H1 (cell line): ENCODE data around the gene PDZD2. TPM values are rescaled to one million over a fixed set of nuclear protein-coding genes. Genes with fewer than 3 reads are reported as not detected.

ENCODE experiments used
- CBX5 ChIP-seq: fragments of 300-800, 300-1000 bp; sonication (generic); IDR thresholded peaks from 2 replicates; pipeline ENCODE4 v1.7.1; 2016; ENCODE audit warnings: antibody characterized with exemption, low read length, low read depth
- JUN ChIP-seq: IDR thresholded peaks from 2 replicates; pipeline ENCODE4 v1.6.1; 2011; ENCODE audit warnings: low read depth, mild to moderate bottlenecking, improper control_type of control experiment, low read length
- polyA plus RNA-seq, 7 experiments: library from polyadenylated mRNA; depleted of rRNA in 3 of 7; stranded (reverse) in 5 of 7; unstranded in 2 of 7; fragments of >200 nt in 5 of 7; fragments of 200-250 nt in 2 of 7; gene quantifications; 1 replicate in 5 of 7; 2 replicates in 1 of 7; 4 replicates in 1 of 7; pipeline versions ENCODE4 v1.2.1 to v1.2.3, GENCODE V29; 2011 to 2013; ENCODE audit warnings: missing spikeins in 2 of 7, mixed read lengths in 2 of 7
- total RNA-seq: library from RNA; stranded (reverse); fragmentation: NEBNext Ultra II Directional; extraction: Animal tissue kit (Norgen Biotek cat#: 25700); gene quantifications from 2 replicates; pipeline ENCODE4 v1.2.1, GENCODE V29; 2021

The PDZD2 gene
- total and polyA plus RNA-seq, 2 of the 8 experiments (the other 6 are each of a cell fraction or from before 2014, with no cell fraction given) = 1.2 to 6.8 TPM

DNA sequence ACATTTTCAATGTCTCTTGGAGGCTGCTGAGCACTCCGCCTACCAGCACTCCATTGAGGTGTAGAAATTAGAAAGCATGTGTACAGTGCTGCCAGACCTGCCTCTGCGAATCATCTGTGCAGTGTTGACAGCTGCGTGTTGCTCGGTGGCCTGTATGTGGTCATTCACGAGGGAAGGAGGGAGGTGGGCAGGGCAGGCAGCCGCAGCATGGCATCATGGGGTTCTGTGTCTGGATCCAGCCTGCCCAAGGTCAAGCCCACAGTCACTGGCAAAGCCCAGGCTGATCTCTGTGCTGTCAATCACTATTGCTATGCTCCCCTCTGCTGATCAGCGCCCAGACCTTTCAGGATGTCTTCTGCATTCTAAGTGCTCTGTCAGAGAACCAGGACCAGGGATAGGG is 8.0 kb upstream of the PDZD2 start (continued):
- TF ChIP-seq JUN (no peak), CBX5 (no peak)
